CD4-positive, CD25-positive, alpha-beta regulatory T cell (primary cell): ENCODE results near the gene CREB5. TPM values are rescaled to one million over a fixed set of nuclear protein-coding genes. Genes with fewer than 3 reads are reported as not detected.
"Not testable (repeated sequence)": the region's sequence is repeated elsewhere in the genome, so short reads cannot be mapped to it uniquely, and the experiment has no call there.

Experiments used
- ATAC-seq, 2 donors: fragments of 150-1000 bp; cut with Tn5 transposase; one replicate each; pipeline ENCODE4 v1.10.0; 2021; ENCODE audit warnings: low read depth in 2 of 2, moderate number of reproducible peaks in 2 of 2, moderate library complexity in 1 of 2
- DNase-seq, 3 donors: peaks; one replicate each; pipeline versions ENCODE4 v3.0.0 to v3.0.0-alpha.2; 2012 to 2022; ENCODE audit warnings: mixed read lengths in 1 of 3
- H3K27ac ChIP-seq: one replicate; pipeline ENCODE4 v1.7.0; 2013; ENCODE audit warnings: mild to moderate bottlenecking, low read length; ENCODE audit not compliant: insufficient read depth, poor library complexity, severe bottlenecking
- H3K27me3 ChIP-seq: one replicate; pipeline ENCODE4 v1.7.0; 2013; ENCODE audit warnings: low read length; ENCODE audit not compliant: control insufficient read depth, insufficient read depth
- H3K36me3 ChIP-seq: one replicate; pipeline ENCODE4 v1.7.0; 2013; ENCODE audit warnings: mild to moderate bottlenecking, low read length, moderate library complexity; ENCODE audit not compliant: control insufficient read depth, insufficient read depth
- H3K4me1 ChIP-seq: 2 replicates; pipeline ENCODE4 v1.7.0; 2013; ENCODE audit warnings: mild to moderate bottlenecking, low read length; ENCODE audit not compliant: insufficient read depth, control insufficient read depth, poor library complexity, severe bottlenecking
- H3K4me3 ChIP-seq: one replicate; pipeline ENCODE4 v1.7.0; 2013; ENCODE audit warnings: low read depth, mild to moderate bottlenecking, low read length, moderate library complexity
- H3K9me3 ChIP-seq, 2 experiments: 1 replicate in 1 of 2; 2 replicates in 1 of 2; pipeline ENCODE4 v1.7.0; 2013; ENCODE audit warnings: low read length in 2 of 2, mild to moderate bottlenecking in 1 of 2, moderate library complexity in 1 of 2; ENCODE audit not compliant: control insufficient read depth in 2 of 2
- H3K27ac Mint-ChIP-seq, 3 donors: one replicate each; pipeline ENCODE4 v1.8.0; 2020 to 2022; ENCODE audit warnings: mild to moderate bottlenecking in 3 of 3, mixed read lengths in 3 of 3, moderate library complexity in 2 of 3
- H3K27me3 Mint-ChIP-seq: one replicate; pipeline ENCODE4 v1.8.0; 2022; ENCODE audit warnings: mild to moderate bottlenecking, mixed read lengths
- H3K36me3 Mint-ChIP-seq: one replicate; pipeline ENCODE4 v1.8.0; 2020; ENCODE audit warnings: mixed read lengths
- H3K4me1 Mint-ChIP-seq, 4 donors: one replicate each; pipeline ENCODE4 v1.8.0; 2020 to 2022; ENCODE audit warnings: mixed read lengths in 4 of 4, mild to moderate bottlenecking in 1 of 4
- H3K4me3 Mint-ChIP-seq, 4 donors: one replicate each; pipeline ENCODE4 v1.8.0; 2020 to 2022; ENCODE audit warnings: mild to moderate bottlenecking in 4 of 4, mixed read lengths in 4 of 4, moderate library complexity in 3 of 4
- H3K9me3 Mint-ChIP-seq, 7 donors: one replicate each; pipeline ENCODE4 v1.8.0; 2020 to 2022; ENCODE audit warnings: mixed read lengths in 7 of 7, mild to moderate bottlenecking in 3 of 7, moderate library complexity in 2 of 7
- polyA plus RNA-seq, 4 donors: library from polyadenylated mRNA; unstranded; fragments of 300-500 nt; fragmentation: Illumina TruSeq; gene quantifications; one replicate each; pipeline ENCODE4 v1.2.3, GENCODE V29; 2021
- total RNA-seq: library from RNA; stranded (reverse); gene quantifications from one replicate; pipeline ENCODE4 v1.2.3, GENCODE V29; 2022

CREB5 gene
- total and polyA plus RNA-seq, 5 donors from 2014 or later: 1.3 TPM; not detected in 4

- ATAC-seq (no peak), DNase-seq (no peak)
- Mint-ChIP-seq H3K36me3 (no peaks in the 10 kb centered on the region), H3K27me3 (peaks cover 34% of the 10 kb centered on the region), H3K4me3 (no peak overlapping the region), H3K9me3 (peaks cover 0 to 1% (median 0%) of the 10 kb centered on the region in 7 donors), H3K4me1 (no peaks in the 10 kb centered on the region), H3K27ac (no peak overlapping the region)
- H3K4me3 ChIP-seq: no peak overlapping the region
- no peaks in the 10 kb centered on the region for H3K4me1 ChIP-seq
- H3K27ac ChIP-seq: no peak overlapping the region
- peaks cover 19% of the 10 kb centered on the region for H3K27me3 ChIP-seq
- no peaks in the 10 kb centered on the region for H3K9me3 ChIP-seq
- H3K36me3 ChIP-seq: no peaks in the 10 kb centered on the region
Observed at GRCh38 chr7:28395404-28395803, 16.9 kb upstream of the CREB5 start.

GRCh38 chr7:28395831-28396230 lies 16.5 kb upstream of the CREB5 start:
- Histone ChIP-seq H3K27ac (no peak overlapping the region), H3K27me3 (peaks cover 17% of the 10 kb centered on the region), H3K4me1 (no peaks in the 10 kb centered on the region), H3K4me3 (no peak overlapping the region), H3K9me3 (no peaks in the 10 kb centered on the region), H3K36me3 (no peaks in the 10 kb centered on the region)
- Mint-ChIP-seq H3K27ac (no peak overlapping the region), H3K4me3 (no peak overlapping the region), H3K4me1 (no peaks in the 10 kb centered on the region), H3K36me3 (no peaks in the 10 kb centered on the region), H3K27me3 (peaks cover 37% of the 10 kb centered on the region), H3K9me3 (peaks cover 0 to 1% (median 0%) of the 10 kb centered on the region in 7 donors)
- DNase-seq: no peak
- no peak for ATAC-seq

- H3K4me3 Mint-ChIP-seq: no peak overlapping the region
- Histone ChIP-seq H3K27ac (no peak overlapping the region), H3K4me1 (no peaks in the 10 kb centered on the region), H3K36me3 (no peaks in the 10 kb centered on the region), H3K4me3 (no peak overlapping the region), H3K9me3 (no peaks in the 10 kb centered on the region), H3K27me3 (peaks cover 17% of the 10 kb centered on the region)
- H3K27ac Mint-ChIP-seq: no peak overlapping the region
- ATAC-seq: no peak
- H3K27me3 Mint-ChIP-seq: peaks cover 34% of the 10 kb centered on the region
- no peak for DNase-seq
- H3K4me1 Mint-ChIP-seq: no peaks in the 10 kb centered on the region
- H3K9me3 Mint-ChIP-seq: no peaks in the 10 kb centered on the region
- no peaks in the 10 kb centered on the region for H3K36me3 Mint-ChIP-seq
Observed at GRCh38 chr7:28397141-28397540, 15.2 kb upstream of the CREB5 start.

GRCh38 chr7:28400838-28401360 lies 11.4 kb upstream of the CREB5 start:
- Histone ChIP-seq H3K36me3 (no peaks in the 10 kb centered on the region), H3K4me3 (no peak overlapping the region), H3K27me3 (peaks cover 12% of the 10 kb centered on the region), H3K4me1 (no peaks in the 10 kb centered on the region), H3K9me3 (no peaks in the 10 kb centered on the region), H3K27ac (no peak overlapping the region)
- no peaks in the 10 kb centered on the region for H3K4me1 Mint-ChIP-seq
- H3K27me3 Mint-ChIP-seq: peaks cover 34% of the 10 kb centered on the region
- H3K4me3 Mint-ChIP-seq: peak overlapping the region in 1 of 4 donors; percentile 1
- peaks cover 0 to 3% (median 0%) of the 10 kb centered on the region in 7 donors for H3K9me3 Mint-ChIP-seq
- no peak for DNase-seq
- ATAC-seq: no peak
- H3K36me3 Mint-ChIP-seq: no peaks in the 10 kb centered on the region
- no peak overlapping the region for H3K27ac Mint-ChIP-seq

GRCh38 chr7:28401567-28401966 lies 10.8 kb upstream of the CREB5 start:
- H3K4me1 Mint-ChIP-seq, H3K27ac ChIP-seq, H3K36me3 Mint-ChIP-seq, H3K4me3 Mint-ChIP-seq, DNase-seq, ATAC-seq, H3K27ac Mint-ChIP-seq, H3K36me3 ChIP-seq, H3K9me3 Mint-ChIP-seq, H3K4me1 ChIP-seq, H3K9me3 ChIP-seq, H3K4me3 ChIP-seq: not testable (repeated sequence)
- peaks cover 16% of the 10 kb centered on the region for H3K27me3 ChIP-seq
- H3K27me3 Mint-ChIP-seq: peaks cover 40% of the 10 kb centered on the region

GRCh38 chr7:28405662-28406061 lies 6.7 kb upstream of the CREB5 start:
- no peak overlapping the region for H3K4me3 Mint-ChIP-seq
- no peaks in the 10 kb centered on the region for H3K36me3 ChIP-seq
- no peaks in the 10 kb centered on the region for H3K36me3 Mint-ChIP-seq
- peaks cover 61% of the 10 kb centered on the region for H3K27me3 Mint-ChIP-seq
- peaks cover 14% of the 10 kb centered on the region for H3K4me1 ChIP-seq
- no peaks in the 10 kb centered on the region for H3K9me3 ChIP-seq
- DNase-seq: no peak
- H3K4me3 ChIP-seq: no peak overlapping the region
- H3K9me3 Mint-ChIP-seq: peaks cover 0 to 6% (median 0%) of the 10 kb centered on the region in 7 donors
- H3K4me1 Mint-ChIP-seq: peaks cover 0 to 17% (median 5%) of the 10 kb centered on the region in 4 donors
- no peak overlapping the region for H3K27ac ChIP-seq
- H3K27ac Mint-ChIP-seq: no peak overlapping the region
- ATAC-seq: no peak
- H3K27me3 ChIP-seq: peaks cover 16% of the 10 kb centered on the region

GRCh38 chr7:28406192-28406591 lies 6.1 kb upstream of the CREB5 start:
- H3K9me3 ChIP-seq: no peaks in the 10 kb centered on the region
- Mint-ChIP-seq H3K9me3 (peaks cover 0 to 6% (median 0%) of the 10 kb centered on the region in 7 donors), H3K36me3 (no peaks in the 10 kb centered on the region), H3K27ac (no peak overlapping the region), H3K4me3 (no peak overlapping the region), H3K27me3 (peaks cover 61% of the 10 kb centered on the region), H3K4me1 (peaks cover 0 to 22% (median 9%) of the 10 kb centered on the region in 4 donors)
- no peaks in the 10 kb centered on the region for H3K36me3 ChIP-seq
- H3K4me3 ChIP-seq: no peak overlapping the region
- H3K4me1 ChIP-seq: peaks cover 20% of the 10 kb centered on the region
- ATAC-seq (no peak), DNase-seq (no peak)
- no peak overlapping the region for H3K27ac ChIP-seq
- H3K27me3 ChIP-seq: peaks cover 19% of the 10 kb centered on the region

- H3K9me3 Mint-ChIP-seq: peaks cover 0 to 6% (median 0%) of the 10 kb centered on the region in 7 donors
- H3K4me3 Mint-ChIP-seq: no peak overlapping the region
- no peaks in the 10 kb centered on the region for H3K36me3 Mint-ChIP-seq
- ATAC-seq: no peak
- Histone ChIP-seq H3K4me1 (peaks cover 20% of the 10 kb centered on the region), H3K27me3 (peaks cover 32% of the 10 kb centered on the region), H3K36me3 (no peaks in the 10 kb centered on the region), H3K9me3 (no peaks in the 10 kb centered on the region), H3K4me3 (no peak overlapping the region), H3K27ac (no peak overlapping the region)
- H3K27me3 Mint-ChIP-seq: peaks cover 76% of the 10 kb centered on the region
- H3K4me1 Mint-ChIP-seq: peaks cover 0 to 23% (median 10%) of the 10 kb centered on the region in 4 donors
- no peak for DNase-seq
- H3K27ac Mint-ChIP-seq: no peak overlapping the region
Observed at GRCh38 chr7:28407651-28408050, 4.7 kb upstream of the CREB5 start.
